GM21515 (cell line): ENCODE measurements around the gene ANKRD33B.
A peak's percentile ranks its signal among the peaks of the same experiment; 100 is the strongest.
"Not testable (repeated sequence)": the region's sequence is repeated elsewhere in the genome, so short reads cannot be mapped to it uniquely, and the experiment has no call there.

Experiments used
- ATAC-seq: cut with Tn5 transposase; IDR thresholded peaks from one replicate; pipeline ENCODE4 v1.9.1; 2021; ENCODE audit not compliant: unreplicated experiment

Gene ANKRD33B

DNA sequence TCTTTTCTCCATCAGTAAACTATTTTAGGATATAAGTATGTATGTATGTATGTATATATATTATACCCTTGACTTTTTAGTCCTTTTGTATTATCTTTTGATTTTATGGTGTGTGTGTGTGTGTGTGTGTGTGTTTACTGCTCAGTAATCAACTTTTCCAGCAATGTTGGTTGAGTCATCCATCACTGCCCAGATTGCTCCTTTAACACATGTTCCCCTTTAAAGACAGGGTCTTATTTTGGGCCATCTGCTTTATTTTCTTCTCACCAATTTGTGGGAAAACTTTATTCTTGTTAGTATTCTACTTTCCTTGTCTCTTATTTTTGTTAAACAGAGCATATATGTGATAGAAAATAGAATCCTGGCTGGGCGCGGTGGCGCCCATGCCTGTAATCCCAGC lies 28.1 kb downstream of the ANKRD33B start:
- ATAC-seq: no peak

DNA sequence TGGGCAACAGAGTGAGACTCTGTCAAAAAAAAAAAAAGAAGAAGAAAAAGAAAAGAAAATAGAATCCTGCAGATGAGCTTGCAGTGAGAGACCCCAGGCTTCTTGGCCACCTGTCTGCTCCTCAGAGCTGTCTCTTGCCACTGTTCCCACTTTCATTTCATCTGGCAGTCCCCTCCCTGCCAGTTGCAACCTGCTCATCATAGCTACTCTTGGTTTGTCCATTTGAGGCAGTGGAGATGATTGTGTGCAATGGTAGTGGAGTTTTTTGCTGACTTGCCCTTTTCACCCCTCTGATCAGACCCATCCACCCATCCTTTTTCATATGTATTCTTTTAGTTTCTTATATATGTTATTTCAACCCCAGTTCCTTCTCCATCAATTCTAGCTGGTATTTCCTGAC lies 28.7 kb downstream of the ANKRD33B start:
- no peak for ATAC-seq

GRCh38 chr5:10593531-10594181 lies 29.8 kb downstream of the ANKRD33B start:
- ATAC-seq: no peak

GRCh38 chr5:10594591-10595210 lies 30.8 kb downstream of the ANKRD33B start:
- no peak for ATAC-seq

- no peak for ATAC-seq
These were observed 31.4 kb downstream of the ANKRD33B start for GRCh38 chr5:10595293-10595671.

GRCh38 chr5:10595672-10596309 lies 31.9 kb downstream of the ANKRD33B start:
- no peak for ATAC-seq

DNA sequence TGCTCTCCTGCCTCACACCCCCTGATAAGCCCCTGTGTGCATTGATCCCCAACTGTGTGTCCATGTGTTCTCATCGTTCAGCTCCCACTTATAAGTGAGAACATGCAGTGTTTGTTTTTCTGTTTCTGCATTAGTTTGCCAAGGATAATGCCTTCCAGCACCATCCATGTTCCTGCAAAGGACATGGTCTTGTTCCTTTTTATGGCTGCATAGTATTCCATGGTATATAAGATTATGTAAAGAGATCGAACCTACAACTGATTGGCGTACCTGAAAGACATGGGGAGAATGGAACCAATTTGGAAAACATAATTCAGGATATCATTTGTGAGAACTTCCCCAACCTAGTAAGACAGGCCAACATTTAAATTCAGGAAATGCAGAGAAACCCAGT lies 32.4 kb downstream of the ANKRD33B start:
- no peak for ATAC-seq

DNA sequence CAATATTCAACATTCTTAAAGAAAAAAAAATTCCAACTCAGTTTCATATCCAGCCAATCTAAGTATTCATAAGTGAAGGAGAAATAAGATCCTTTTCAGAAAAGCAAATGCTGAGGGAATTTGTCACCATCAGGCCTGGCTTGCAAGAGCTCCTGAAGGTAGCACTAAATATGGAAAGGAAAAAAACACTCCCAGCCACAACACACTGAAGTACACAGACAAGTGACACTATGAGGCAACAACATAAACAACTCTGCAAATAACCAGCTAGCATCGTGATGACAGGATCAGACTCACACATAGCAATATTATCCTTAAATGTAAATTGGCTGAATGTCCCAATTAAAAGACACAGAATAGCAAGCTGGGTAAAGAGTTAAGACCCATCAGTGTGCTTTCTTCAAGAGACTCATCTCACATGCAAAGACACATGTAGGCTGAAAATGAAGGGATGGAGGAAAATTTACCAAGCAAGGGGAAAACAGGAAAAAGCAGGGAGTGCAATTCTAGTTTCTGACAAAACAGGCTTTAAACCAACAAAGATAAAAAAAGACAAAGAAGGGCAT lies 33.1 kb downstream of the ANKRD33B start:
- ATAC-seq: no peak

DNA sequence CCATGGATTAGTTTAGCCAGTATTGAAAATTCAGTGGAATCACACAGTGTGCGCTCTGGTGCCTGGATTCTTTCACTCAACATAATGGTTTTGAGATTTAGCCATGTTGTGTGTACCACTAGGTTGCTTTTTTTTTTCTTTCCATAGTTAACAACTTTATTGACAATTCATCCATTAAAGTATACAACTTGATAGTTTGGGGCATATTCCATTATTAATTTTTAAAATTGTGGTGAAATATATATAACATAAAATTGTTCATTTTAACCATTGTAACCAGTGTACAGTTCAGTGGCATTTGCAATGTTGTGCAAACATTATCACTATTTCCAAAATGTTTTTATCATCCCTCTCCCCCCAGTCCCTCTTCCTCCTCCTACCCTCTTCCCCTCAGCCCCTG lies 35.2 kb downstream of the ANKRD33B start:
- ATAC-seq: no peak

- no peak for ATAC-seq
These were observed 36.0 kb downstream of the ANKRD33B start for GRCh38 chr5:10599862-10600284.

DNA sequence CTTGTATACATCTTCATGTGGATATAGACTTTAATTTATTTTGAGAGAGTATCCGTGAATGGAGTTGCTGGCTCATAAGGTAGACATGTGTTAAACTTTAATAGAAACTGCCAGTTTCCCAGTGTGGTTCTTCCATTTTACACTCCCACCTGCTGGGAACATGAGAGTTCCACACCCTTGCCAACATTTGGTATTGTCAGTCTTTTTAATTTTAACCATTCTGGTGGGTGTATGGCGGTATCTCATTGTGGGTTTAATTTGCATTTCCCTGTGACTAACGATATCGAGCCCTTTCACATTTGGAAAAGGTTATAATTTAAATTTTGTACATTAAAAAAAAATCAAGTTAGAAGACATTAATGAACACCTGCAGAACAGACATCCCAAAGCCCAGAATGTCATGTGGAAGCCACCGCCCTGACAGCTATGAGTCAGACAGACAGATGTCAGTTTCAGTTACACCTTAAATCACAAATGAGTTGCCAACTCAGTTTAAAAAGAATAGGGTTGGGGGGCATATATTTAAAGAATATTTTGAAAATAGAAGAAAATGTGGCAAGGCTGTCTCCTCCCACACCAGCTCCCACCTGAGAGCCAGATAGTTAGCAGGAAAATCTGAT lies 36.9 kb downstream of the ANKRD33B start:
- ATAC-seq: peak; percentile 71

DNA sequence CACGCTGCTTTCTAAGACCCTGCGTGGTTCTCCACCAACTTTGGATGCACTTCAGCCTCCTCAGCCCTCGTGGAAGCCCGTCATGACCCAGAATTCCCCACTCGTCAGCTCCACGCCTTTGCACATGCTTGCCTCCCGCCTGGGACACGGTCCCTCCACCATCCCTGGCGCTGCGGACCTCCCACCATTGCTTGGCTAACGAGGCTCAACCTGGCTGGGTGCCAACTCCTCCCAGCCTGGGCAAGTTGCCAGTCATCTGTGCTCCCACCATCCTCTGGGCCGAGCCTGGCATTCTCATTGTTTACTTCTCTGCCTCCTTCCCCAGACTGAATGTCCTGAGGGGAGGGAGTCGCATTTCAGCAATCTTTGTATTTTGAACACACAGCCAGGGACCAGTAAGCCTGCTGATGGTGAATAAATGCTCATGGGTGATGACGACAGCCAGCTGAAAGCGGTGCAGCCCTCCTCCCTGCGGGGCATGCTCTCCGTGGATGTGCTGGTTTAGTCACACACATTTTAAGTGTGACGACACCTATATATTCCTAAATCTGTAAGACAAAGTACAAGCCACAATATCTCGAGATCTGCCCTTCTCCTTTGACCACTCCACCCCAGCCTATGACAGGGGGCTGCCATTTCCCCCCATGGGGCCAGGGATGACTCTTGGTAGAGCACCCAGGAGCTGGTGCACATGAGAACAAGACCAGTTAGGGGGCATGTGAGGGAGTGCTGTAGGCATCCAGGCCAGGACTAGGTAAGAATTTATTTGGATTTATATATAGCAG lies 37.6 kb downstream of the ANKRD33B start:
- ATAC-seq: peak; percentile 39

- no peak for ATAC-seq
These were observed 38.3 kb downstream of the ANKRD33B start for GRCh38 chr5:10602031-10602806.

DNA sequence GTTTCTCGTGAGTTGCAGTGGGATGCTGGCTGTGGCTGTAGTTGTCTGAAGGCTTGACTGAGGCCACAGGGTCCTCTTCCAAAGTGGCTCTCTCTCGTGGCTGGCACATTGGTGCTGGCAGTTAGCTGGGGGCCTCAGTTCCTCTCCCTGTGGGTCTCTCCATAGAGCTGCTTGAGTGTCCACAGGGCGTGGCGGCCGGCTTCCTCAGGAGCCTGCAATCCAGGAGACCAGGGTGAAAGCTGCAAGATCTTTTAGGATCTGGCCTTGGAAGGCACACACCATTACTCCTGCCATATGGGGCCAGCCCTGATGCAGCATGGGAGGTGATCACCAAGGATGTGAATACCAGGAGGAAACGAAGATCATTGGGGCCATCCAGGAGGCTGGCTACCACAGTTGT lies 41.1 kb downstream of the ANKRD33B start:
- no peak for ATAC-seq

GRCh38 chr5:10606632-10607022 lies 42.8 kb downstream of the ANKRD33B start:
- ATAC-seq: not testable (repeated sequence)

- ATAC-seq: peak; percentile 86
These were observed 43.3 kb downstream of the ANKRD33B start for GRCh38 chr5:10607023-10607665.

- ATAC-seq: peak; percentile 55
These were observed 43.8 kb downstream of the ANKRD33B start for GRCh38 chr5:10607666-10608073.

GRCh38 chr5:10608081-10608480 lies 44.2 kb downstream of the ANKRD33B start:
- ATAC-seq: not testable (repeated sequence)

- ATAC-seq: no peak
These were observed 46.2 kb downstream of the ANKRD33B start for GRCh38 chr5:10610058-10610457.

DNA sequence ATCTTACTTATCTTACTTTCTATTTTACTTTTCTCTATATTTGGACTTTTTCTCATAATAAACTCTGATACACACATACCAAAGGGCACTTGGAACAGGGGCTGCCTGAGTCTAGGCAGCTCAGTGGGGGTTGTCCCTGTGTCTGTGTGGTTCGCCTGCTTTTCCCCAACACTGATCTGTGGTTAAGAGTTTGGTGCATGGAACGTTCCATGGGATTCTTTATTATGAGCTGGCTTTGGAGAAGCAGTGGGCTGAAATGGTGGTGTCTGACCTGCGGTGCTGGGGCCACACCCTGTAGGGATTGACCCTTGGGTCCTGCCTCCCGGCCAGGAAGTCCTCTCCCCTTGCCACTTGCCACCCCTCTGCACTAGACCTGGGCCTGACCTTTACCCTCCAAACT lies 47.4 kb downstream of the ANKRD33B start:
- ATAC-seq: no peak
